ENCODE results near the gene RAB8B.

- TF ChIP-seq POLR2A (IDR thresholded peaks at IDR 0.05) (no peak), CTCF (IDR thresholded peaks at IDR 0.05) (no peak), POLR2AphosphoS5 (IDR thresholded peaks at IDR 0.05) (no peak)
Measured at GRCh38 chr15:63202861-63203260, 13.5 kb downstream of the RAB8B start.

All from suprapubic skin (tissue), 4 donors.